Activated CD8-positive, alpha-beta memory T cell treated with anti-CD3 and anti-CD28 coated beads, Interleukin-2, amount 50 U/mL, for 24 hours (primary cell): ENCODE data around the gene PIP5K1B.

Experiments
- DNase-seq: peaks from one replicate; pipeline ENCODE4 v3.0.0-alpha.2; 2020; ENCODE audit errors: extremely low read depth

Gene PIP5K1B

GRCh38 chr9:68808338-68808890 lies 103.4 kb downstream of the PIP5K1B start:
- no peak for DNase-seq

GRCh38 chr9:68817079-68817875 lies 112.2 kb downstream of the PIP5K1B start:
- DNase-seq, result no peak

GRCh38 chr9:68819065-68819464 lies 114.0 kb downstream of the PIP5K1B start:
- DNase-seq, result no peak

DNA sequence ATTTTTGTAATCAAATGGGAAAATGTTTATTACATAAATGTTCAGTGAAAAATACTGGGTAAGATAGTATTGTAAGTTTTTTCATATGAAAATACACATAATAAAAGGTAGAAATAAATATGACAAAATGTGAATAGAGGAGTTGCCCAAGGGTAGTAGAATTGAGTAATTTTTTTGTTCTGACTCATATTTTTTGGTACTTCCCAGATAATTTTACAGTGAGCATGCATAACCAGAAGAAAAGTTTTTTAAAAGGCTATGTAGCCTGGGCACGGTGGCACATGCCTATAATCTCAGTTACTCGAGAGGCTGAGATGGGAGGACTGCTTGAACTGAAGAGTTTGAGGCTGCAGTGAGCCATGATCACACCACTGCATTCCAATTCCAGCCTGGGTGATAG lies 116.9 kb downstream of the PIP5K1B start:
- no peak for DNase-seq

GRCh38 chr9:68822596-68823165 lies 117.6 kb downstream of the PIP5K1B start:
- DNase-seq, result no peak

GRCh38 chr9:68825762-68826472 lies 120.9 kb downstream of the PIP5K1B start:
- no peak for DNase-seq

DNA sequence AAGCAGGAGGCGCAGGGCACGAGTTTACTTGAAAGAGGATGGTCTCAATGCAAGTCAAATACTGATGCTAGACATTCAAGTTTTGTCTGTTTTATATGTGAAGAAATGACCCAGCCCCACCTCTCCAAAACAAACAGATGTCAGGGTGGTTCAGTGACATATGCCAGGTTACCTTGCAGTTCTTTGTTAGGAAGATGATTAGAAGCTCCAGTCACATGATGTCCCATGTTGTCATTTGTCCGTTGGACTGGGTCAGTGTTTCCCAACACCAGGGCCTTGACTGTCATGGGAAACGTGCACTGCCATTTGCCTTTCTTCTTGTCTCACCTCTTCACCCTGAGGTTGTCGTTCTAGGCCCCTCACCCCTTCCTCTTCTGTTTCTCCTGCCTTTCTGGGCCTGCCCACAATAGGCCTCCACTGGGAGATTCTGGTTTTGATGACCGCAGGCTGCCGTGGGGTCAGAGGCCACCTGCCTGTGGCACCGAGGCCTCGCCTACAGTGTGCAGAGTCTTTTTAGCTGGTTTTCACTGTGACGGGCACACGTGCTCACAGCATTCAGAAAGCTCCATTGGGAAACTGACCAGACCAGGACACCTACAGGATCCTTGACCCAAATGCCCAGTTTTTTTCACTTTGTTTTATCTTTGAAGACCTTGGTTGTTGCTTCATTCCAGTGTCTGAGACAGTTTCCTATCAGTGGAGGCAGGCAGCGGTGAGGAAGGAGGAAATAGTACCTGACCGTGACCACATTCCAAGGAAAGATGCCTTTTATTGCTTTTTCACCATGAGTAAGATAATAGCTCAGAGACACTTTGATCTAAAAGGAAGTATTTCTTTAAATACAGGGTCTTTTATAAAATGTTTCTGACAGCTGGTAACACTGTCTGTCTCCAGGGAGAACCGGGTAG lies 123.1 kb downstream of the PIP5K1B start:
- no peak for DNase-seq

GRCh38 chr9:68832101-68832500 lies 127.1 kb downstream of the PIP5K1B start:
- DNase-seq, result no peak

GRCh38 chr9:68832861-68833518 lies 128.0 kb downstream of the PIP5K1B start:
- DNase-seq, result no peak

- no peak for DNase-seq
These were observed 130.0 kb downstream of the PIP5K1B start for GRCh38 chr9:68834931-68835520.

DNA sequence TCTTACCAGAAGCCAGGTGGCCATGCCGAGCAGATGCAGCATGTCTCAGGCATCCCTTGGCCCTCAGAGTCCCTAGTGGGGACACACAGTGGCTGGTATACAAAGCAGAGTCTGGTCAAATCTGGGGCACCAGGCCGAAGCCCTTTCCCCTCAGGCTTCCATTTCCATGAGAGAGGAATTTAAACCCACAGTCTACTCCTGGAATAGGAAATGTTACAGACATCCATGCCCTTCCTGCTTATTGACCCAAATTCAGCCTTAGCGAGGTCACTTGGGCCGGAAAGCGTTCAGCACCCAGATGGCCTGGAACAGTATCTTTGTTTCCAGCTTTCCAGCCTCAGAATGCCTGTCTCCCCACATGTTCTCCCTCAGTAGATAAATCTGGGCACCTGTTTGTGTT lies 131.7 kb downstream of the PIP5K1B start:
- DNase-seq, result no peak

DNA sequence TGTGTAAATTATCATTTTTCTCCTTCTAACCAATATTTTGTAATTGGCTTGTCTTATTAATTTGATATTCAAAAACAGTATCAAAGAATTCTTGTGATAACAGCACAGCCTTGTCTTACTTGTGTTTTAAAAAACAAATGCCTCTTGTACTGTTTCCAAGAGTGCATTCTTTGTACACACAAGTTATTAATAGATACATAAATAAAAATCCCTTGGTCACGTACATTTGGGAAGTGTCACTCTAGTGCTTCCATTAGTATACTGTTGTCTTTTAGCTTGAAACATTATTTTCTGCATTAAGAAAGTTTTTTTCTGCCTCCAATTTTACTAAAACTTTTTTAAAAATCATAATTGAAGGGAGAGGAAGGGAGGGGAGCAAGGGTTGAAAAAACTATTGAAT lies 133.2 kb downstream of the PIP5K1B start:
- no peak for DNase-seq

DNA sequence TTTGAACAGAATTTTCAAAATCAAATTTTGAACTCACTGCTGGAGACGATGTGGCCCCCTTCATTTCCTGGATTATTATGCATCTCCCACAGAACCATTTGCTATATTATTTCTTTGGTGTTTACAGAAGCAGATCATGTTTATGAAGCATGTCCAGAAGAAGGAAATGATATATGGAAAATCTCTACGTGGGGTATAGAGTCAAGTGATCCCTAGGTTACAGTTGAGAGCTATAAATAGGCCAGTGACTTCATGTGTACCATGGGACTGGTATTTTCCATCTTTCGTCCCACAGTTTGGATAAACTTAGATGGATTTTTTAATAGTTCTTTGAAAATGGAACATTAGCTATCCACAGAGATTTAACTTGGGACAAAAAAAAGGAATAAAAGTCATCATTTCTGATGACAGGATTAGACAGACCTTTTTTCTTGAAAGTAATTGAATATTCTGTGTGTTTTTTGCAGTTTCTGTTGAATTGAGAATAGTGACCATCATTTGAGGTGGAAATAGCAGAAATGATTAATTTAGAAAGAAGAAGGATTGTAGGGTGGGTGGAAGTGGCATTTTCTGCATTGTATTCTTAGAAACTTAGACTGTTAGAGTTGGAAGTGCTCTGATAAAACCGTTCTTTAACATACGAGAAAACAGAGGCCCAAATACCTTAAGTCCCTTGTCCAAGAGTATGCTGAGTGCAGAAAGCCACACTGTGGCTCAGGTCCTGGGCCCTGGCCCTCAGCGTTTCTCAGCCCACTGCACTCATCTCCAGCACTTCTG lies 136.4 kb downstream of the PIP5K1B start:
- DNase-seq, result no peak

DNA sequence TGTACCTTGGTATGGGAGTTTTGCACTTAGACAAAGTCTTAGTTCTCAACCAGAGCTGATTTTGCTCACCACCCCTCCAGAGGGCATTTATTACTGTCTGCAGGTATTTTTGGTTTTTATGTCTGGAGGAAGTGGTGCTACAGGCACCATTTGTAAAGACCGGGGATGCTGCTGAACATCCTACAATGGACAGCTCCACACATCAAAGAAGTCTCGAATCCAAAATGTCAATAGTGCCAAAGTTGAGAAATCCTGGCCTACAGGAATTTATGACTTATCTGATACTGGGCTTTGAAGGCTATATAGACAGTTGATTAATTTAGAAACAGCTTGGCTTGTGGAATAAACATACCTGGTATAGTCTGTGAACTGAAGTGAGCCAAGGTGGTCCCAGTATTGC lies 137.5 kb downstream of the PIP5K1B start:
- DNase-seq, result no peak

- no peak for DNase-seq
These were observed 138.2 kb downstream of the PIP5K1B start for GRCh38 chr9:68843239-68843638.

- no peak for DNase-seq
These were observed 139.1 kb downstream of the PIP5K1B start for GRCh38 chr9:68844157-68844556.

GRCh38 chr9:68844631-68845612 lies 139.9 kb downstream of the PIP5K1B start:
- peak; percentile 3 for DNase-seq

GRCh38 chr9:68847765-68848164 lies 142.7 kb downstream of the PIP5K1B start:
- DNase-seq, result no peak

GRCh38 chr9:68851657-68852056 lies 146.6 kb downstream of the PIP5K1B start:
- DNase-seq, result no peak
